Activated CD8-positive, alpha-beta memory T cell treated with anti-CD3 and anti-CD28 coated beads for 24 hours (primary cell): ENCODE measurements around the gene TEX50.
"Not testable (repeated sequence)": the region's sequence is repeated elsewhere in the genome, so short reads cannot be mapped to it uniquely, and the experiment has no call there.

Source experiments
- DNase-seq: peaks from one replicate; pipeline ENCODE4 v3.0.0-alpha.2; 2020

TEX50 gene

GRCh38 chr1:173666646-173667045 is 31.5 kb downstream of the TEX50 start:
- no peak for DNase-seq

GRCh38 chr1:173669491-173669941 is 34.4 kb downstream of the TEX50 start, which contains the start of gene ANKRD45:
Gene ANKRD45 (minus strand): TSS chr1:173669851. CDS start chr1:173659418, 10,433 bp downstream.
- DNase-seq, result peak; percentile 64

- DNase-seq, result not testable (repeated sequence)
Measured at GRCh38 chr1:173674496-173674895, 39.4 kb downstream of the TEX50 start.

- not testable (repeated sequence) for DNase-seq
Measured at GRCh38 chr1:173680152-173680551, 45.0 kb downstream of the TEX50 start.

- no peak for DNase-seq
Measured at GRCh38 chr1:173682184-173682583, 47.0 kb downstream of the TEX50 start.

- not testable (repeated sequence) for DNase-seq
Measured at GRCh38 chr1:173683838-173684237, 48.7 kb downstream of the TEX50 start.

GRCh38 chr1:173685121-173685520 is 50.0 kb downstream of the TEX50 start:
- DNase-seq, result not testable (repeated sequence)
